Measurements from ENCODE around the gene SLC25A24. TPM values are rescaled to one million over a fixed set of nuclear protein-coding genes. Genes with fewer than 3 reads are reported as not detected.

Gene SLC25A24
- total and polyA plus RNA-seq, 2 of the 13 experiments (the other 11 are each of a cell fraction or from before 2014, with no cell fraction given): 8.0 to 12.4 TPM

- TF ChIP-seq CSRNP1 (CRISPR knock-in tag; IDR thresholded peaks at IDR 0.05) (no peak), YEATS4 (CRISPR knock-in tag; IDR thresholded peaks at IDR 0.05; ENCODE audit: borderline replicate concordance) (no peak)
These were observed 86.0 kb downstream of the SLC25A24 start (continued) for GRCh38 chr1:108114033-108114599.

- Histone ChIP-seq H3K36me3 (replicated peaks in 1 of 2; ENCODE audit: control insufficient read depth in 1 of 2, insufficient read depth in 2 of 2, low read length in 2 of 2) (no peaks in the 10 kb centered on the region), H3K9me3 (ENCODE audit: low read length) (no peaks in the 10 kb centered on the region), H2AFZ (ENCODE audit: low read length) (no peak overlapping the region), H3K27ac (ENCODE audit: extremely low read length, insufficient read depth, low read length) (no peak overlapping the region), H3K9ac (ENCODE audit: insufficient read depth, low read depth, low read length) (no peak overlapping the region), H3K4me2 (ENCODE audit: low read depth, low read length) (no peak overlapping the region), H3K4me3 (replicated peaks in 1 of 3; ENCODE audit: insufficient read depth in 1 of 3, low read depth in 2 of 3, low read length in 3 of 3) (no peak overlapping the region), H3K79me2 (ENCODE audit: insufficient read depth, low read length) (no peaks in the 10 kb centered on the region), H3K4me1 (ENCODE audit: insufficient read depth, low read length) (no peaks in the 10 kb centered on the region), H3K27me3 (ENCODE audit: control insufficient read depth in 1 of 2, insufficient read depth in 2 of 2, low read length in 2 of 2) (no peaks in the 10 kb centered on the region), H4K20me1 (ENCODE audit: insufficient read depth, low read length) (no peaks in the 10 kb centered on the region)
- DNase-seq (ENCODE audit: low spot score) (no peak), FAIRE-seq (no peak), ATAC-seq (no peak)
- WGBS (ENCODE audit: low lambda C conversion rate): 25% methylated on average over 1 of the region's 3 CpGs
- intact Hi-C loops (cut with micrococcal nuclease; ENCODE audit: unreplicated experiment): no loop called here
- ChIA-PET CTCF (ENCODE audit: low intra/inter-chr PET ratio, low total read pairs) (no interaction called here), POLR2A (interaction anchor here (0.7 kb wide), 1 partner anchor 49 kb away, joined by 4 read pairs; no protein-coding TSS in a partner anchor)
- BruUV-seq (replicated peaks): no TSS peak
- in situ Hi-C loops (cut with HindIII; ENCODE audit: extremely low pct_ligation_motif_present, low pct_unique_long_range_greater_than_20kb): no loop called here
- TF ChIP-seq NCOA2 (CRISPR knock-in tag; IDR thresholded peaks at IDR 0.05) (no peak), NCOA5 (CRISPR knock-in tag; IDR thresholded peaks at IDR 0.05) (no peak), BRCA1 (CRISPR knock-in tag; IDR thresholded peaks at IDR 0.05) (no peak), ZFP37 (CRISPR knock-in tag; IDR thresholded peaks at IDR 0.05; ENCODE audit: borderline replicate concordance) (no peak), ZBTB20 (CRISPR knock-in tag; IDR thresholded peaks at IDR 0.05; ENCODE audit: borderline replicate concordance, low read depth) (no peak), ZFP36L2 (CRISPR knock-in tag; IDR thresholded peaks at IDR 0.05) (no peak), ZNF773 (CRISPR knock-in tag; IDR thresholded peaks at IDR 0.05; ENCODE audit: borderline replicate concordance) (no peak), FOSL1 (CRISPR knock-in tag; IDR thresholded peaks at IDR 0.05; ENCODE audit: borderline replicate concordance) (no peak), STAG1 (CRISPR knock-in tag; IDR thresholded peaks at IDR 0.05) (no peak), RAD21 (CRISPR knock-in tag; IDR thresholded peaks at IDR 0.05) (no peak), ELF4 (CRISPR knock-in tag; IDR thresholded peaks at IDR 0.05; ENCODE audit: borderline replicate concordance) (no peak), ZNF784 (CRISPR knock-in tag; IDR thresholded peaks at IDR 0.05; ENCODE audit: borderline replicate concordance) (no peak), TSC22D2 (CRISPR knock-in tag; IDR thresholded peaks at IDR 0.05; ENCODE audit: borderline replicate concordance) (no peak), EZH2 (conservative IDR thresholded peaks at IDR 0.05; ENCODE audit: low read depth, low read length) (no peak), ZNF616 (CRISPR knock-in tag; IDR thresholded peaks at IDR 0.05; ENCODE audit: low read depth) (no peak), ZBTB8A (CRISPR knock-in tag; IDR thresholded peaks at IDR 0.05; ENCODE audit: borderline replicate concordance, low read depth) (no peak)
These were observed 86.6 kb downstream of the SLC25A24 start for GRCh38 chr1:108113496-108113895.

Measured in HepG2 (cell line).